ENCODE results near the gene ANKRD33B. TPM values are rescaled to one million over a fixed set of nuclear protein-coding genes. Genes with fewer than 3 reads are reported as not detected.

The ANKRD33B gene
- total and polyA plus RNA-seq, 2 of the 13 experiments (the other 11 are each of a cell fraction or from before 2014, with no cell fraction given), result 0.02 TPM; not detected in 1

- TF ChIP-seq ZBTB4 (CRISPR knock-in tag; IDR thresholded peaks at IDR 0.05; ENCODE audit: borderline replicate concordance) (no peak), ZNF7 (CRISPR knock-in tag; IDR thresholded peaks at IDR 0.05) (no peak)
Measured at GRCh38 chr5:10540951-10541646, 22.8 kb upstream of the ANKRD33B start (continued).

- DNase-seq (ENCODE audit: low spot score) (no peak), ATAC-seq (no peak), FAIRE-seq (no peak)
- Histone ChIP-seq H3K9me3 (ENCODE audit: low read length) (no peaks in the 10 kb centered on the region), H2AFZ (ENCODE audit: low read length) (no peak overlapping the region), H4K20me1 (ENCODE audit: insufficient read depth, low read length) (no peaks in the 10 kb centered on the region), H3K27me3 (ENCODE audit: control insufficient read depth in 1 of 2, insufficient read depth in 2 of 2, low read length in 2 of 2) (peaks cover 0 to 30% of the 10 kb centered on the region in 2 experiments; a peak in 3 of 5 replicates), H3K36me3 (replicated peaks in 1 of 2; ENCODE audit: control insufficient read depth in 1 of 2, insufficient read depth in 2 of 2, low read length in 2 of 2) (no peaks in the 10 kb centered on the region), H3K27ac (ENCODE audit: extremely low read length, insufficient read depth, low read length) (no peak overlapping the region), H3K4me2 (ENCODE audit: low read depth, low read length) (no peak overlapping the region), H3K4me3 (replicated peaks in 1 of 3; ENCODE audit: insufficient read depth in 1 of 3, low read depth in 2 of 3, low read length in 3 of 3) (no peak overlapping the region), H3K9ac (ENCODE audit: insufficient read depth, low read depth, low read length) (no peak overlapping the region), H3K4me1 (ENCODE audit: insufficient read depth, low read length) (no peaks in the 10 kb centered on the region), H3K79me2 (ENCODE audit: insufficient read depth, low read length) (no peaks in the 10 kb centered on the region)
- in situ Hi-C loops (cut with HindIII; ENCODE audit: extremely low pct_ligation_motif_present, low pct_unique_long_range_greater_than_20kb), result no loop called here
- intact Hi-C loops (cut with micrococcal nuclease; ENCODE audit: unreplicated experiment), result no loop called here
- WGBS (ENCODE audit: low lambda C conversion rate), result 54% methylated on average over 2 of the region's 2 CpGs
- TF ChIP-seq ZNF782 (CRISPR knock-in tag; IDR thresholded peaks at IDR 0.05; ENCODE audit: borderline replicate concordance), result no peak
- no peak for TF ChIP-seq KLF13 (CRISPR knock-in tag; IDR thresholded peaks at IDR 0.05)
- CTCF ChIA-PET (ENCODE audit: low intra/inter-chr PET ratio, low total read pairs), result no interaction called here
- no TSS peak for BruUV-seq (replicated peaks)
- POLR2A ChIA-PET, result no interaction called here
Measured at GRCh38 chr5:10542055-10542550, 21.8 kb upstream of the ANKRD33B start.
